WTC11 (cell line): Measurements from ENCODE around the gene HNRNPLL. TPM values are rescaled to one million over a fixed set of nuclear protein-coding genes. Genes with fewer than 3 reads are reported as not detected.

ENCODE experiments used
- ATAC-seq: fragments of 200-7000 bp; cut with Tn5 transposase; 2 replicates; pipeline ENCODE4 v1.10.0; 2021; ENCODE audit warnings: mild to moderate bottlenecking, moderate library complexity
- CTCF ChIA-PET: fragments of 300-600 bp; sonication (Branson Sonifier 250); formaldehyde crosslinking; loops from one replicate; lab custom pipeline; 2021; ENCODE audit warnings: antibody characterized with exemption; lab: Charles Lee
- POLR2A ChIA-PET: fragments of 350-600 bp; sonication (Branson Sonifier 250); formaldehyde crosslinking; loops from one replicate; lab custom pipeline; 2021; ENCODE audit warnings: antibody characterized with exemption; lab: Charles Lee
- DNase-seq: peaks from one replicate; pipeline ENCODE4 v3.0.0; 2021; ENCODE audit warnings: low spot score
- H3K27ac Mint-ChIP-seq: 2 replicates; pipeline ENCODE4 v1.8.0; 2021; ENCODE audit warnings: mixed read lengths
- H3K27me3 Mint-ChIP-seq: 2 replicates; pipeline ENCODE4 v1.8.0; 2021; ENCODE audit warnings: low read depth, mild to moderate bottlenecking, moderate library complexity, mixed read lengths
- H3K36me3 Mint-ChIP-seq: 2 replicates; pipeline ENCODE4 v1.8.0; 2021; ENCODE audit warnings: mixed read lengths
- H3K4me1 Mint-ChIP-seq: 2 replicates; pipeline ENCODE4 v1.8.0; 2022; ENCODE audit warnings: mixed read lengths
- H3K4me3 Mint-ChIP-seq: 2 replicates; pipeline ENCODE4 v1.8.0; 2021; ENCODE audit warnings: mild to moderate bottlenecking, moderate library complexity, mixed read lengths
- H3K9me3 Mint-ChIP-seq: 2 replicates; pipeline ENCODE4 v1.8.0; 2021; ENCODE audit warnings: mixed read lengths
- CREM ChIP-seq: sonication (generic); formaldehyde crosslinking; IDR thresholded peaks from 2 replicates; pipeline ENCODE4 v1.8.1; 2022; ENCODE audit warnings: mild to moderate bottlenecking, missing genetic modification reagents, moderate library complexity
- GABPB1 ChIP-seq: sonication (generic); formaldehyde crosslinking; IDR thresholded peaks from 2 replicates; pipeline ENCODE4 v1.8.1; 2023; ENCODE audit warnings: mild to moderate bottlenecking, missing genetic modification reagents
- NFATC4 ChIP-seq: fragments of 250-450 bp; sonication (Bioruptor Pico); IDR thresholded peaks from 2 replicates; pipeline ENCODE4 v1.9.0; 2021; ENCODE audit warnings: mild to moderate bottlenecking
- NFYB ChIP-seq: sonication (generic); formaldehyde crosslinking; conservative IDR thresholded peaks from 2 replicates; pipeline ENCODE4 v1.8.0; 2022; ENCODE audit warnings: low read depth, missing genetic modification reagents
- NR2C2 ChIP-seq: sonication (generic); formaldehyde crosslinking; IDR thresholded peaks from 2 replicates; pipeline ENCODE4 v1.8.0; 2022; ENCODE audit warnings: mild to moderate bottlenecking, missing genetic modification reagents
- OVOL2 ChIP-seq: fragments of 250-450 bp; sonication (Bioruptor Pico); IDR thresholded peaks from 2 replicates; pipeline ENCODE4 v1.9.0; 2021; ENCODE audit warnings: mild to moderate bottlenecking, borderline replicate concordance
- PRRX2 ChIP-seq: fragments of 250-450 bp; sonication (Bioruptor Pico); IDR thresholded peaks from 2 replicates; pipeline ENCODE4 v1.8.0; 2021; ENCODE audit warnings: mild to moderate bottlenecking
- RORB ChIP-seq: fragments of 250-450 bp; sonication (Bioruptor Pico); IDR thresholded peaks from 2 replicates; pipeline ENCODE4 v1.9.0; 2021; ENCODE audit warnings: mild to moderate bottlenecking
- SMAD4 ChIP-seq: sonication (generic); formaldehyde crosslinking; IDR thresholded peaks from 2 replicates; pipeline ENCODE4 v1.8.0; 2022; ENCODE audit warnings: mild to moderate bottlenecking, missing genetic modification reagents
- SP1 ChIP-seq: sonication (generic); formaldehyde crosslinking; conservative IDR thresholded peaks from 2 replicates; pipeline ENCODE4 v1.8.1; 2022; ENCODE audit warnings: missing genetic modification reagents
- ZBTB21 ChIP-seq: sonication (generic); formaldehyde crosslinking; IDR thresholded peaks from 2 replicates; pipeline ENCODE4 v1.8.1; 2023; ENCODE audit warnings: mild to moderate bottlenecking, missing genetic modification reagents, borderline replicate concordance
- ZNF416 ChIP-seq: fragments of 250-450 bp; sonication (Bioruptor Pico); IDR thresholded peaks from 2 replicates; pipeline ENCODE4 v1.9.0; 2021; ENCODE audit warnings: mild to moderate bottlenecking, inconsistent platforms
- total RNA-seq: library from RNA; stranded (reverse); gene quantifications from 3 replicates; pipeline ENCODE4 v1.2.3, GENCODE V29; 2021
- TF ChIP-seq, protein P1 (sequence below): sonication (generic); formaldehyde crosslinking; IDR thresholded peaks from 2 replicates; pipeline ENCODE4 v1.8.0; 2023; ENCODE audit warnings: missing genetic modification reagents, mild to moderate bottlenecking, borderline replicate concordance
- TF ChIP-seq, protein P2 (sequence below): sonication (generic); formaldehyde crosslinking; conservative IDR thresholded peaks from 2 replicates; pipeline ENCODE4 v1.8.1; 2023; ENCODE audit warnings: mild to moderate bottlenecking, low read depth, missing genetic modification reagents, moderate library complexity
- TF ChIP-seq, protein P3 (sequence below): fragments of 250-450 bp; sonication (Bioruptor Pico); IDR thresholded peaks from 2 replicates; pipeline ENCODE4 v1.9.0; 2021; ENCODE audit warnings: mild to moderate bottlenecking
- TF ChIP-seq, protein P4 (sequence below): sonication (generic); formaldehyde crosslinking; IDR thresholded peaks from 2 replicates; pipeline ENCODE4 v1.8.1; 2023; ENCODE audit warnings: mild to moderate bottlenecking, missing genetic modification reagents

Gene HNRNPLL
- total RNA-seq, 1 experiment from 2014 or later = 65.3 TPM

DNA sequence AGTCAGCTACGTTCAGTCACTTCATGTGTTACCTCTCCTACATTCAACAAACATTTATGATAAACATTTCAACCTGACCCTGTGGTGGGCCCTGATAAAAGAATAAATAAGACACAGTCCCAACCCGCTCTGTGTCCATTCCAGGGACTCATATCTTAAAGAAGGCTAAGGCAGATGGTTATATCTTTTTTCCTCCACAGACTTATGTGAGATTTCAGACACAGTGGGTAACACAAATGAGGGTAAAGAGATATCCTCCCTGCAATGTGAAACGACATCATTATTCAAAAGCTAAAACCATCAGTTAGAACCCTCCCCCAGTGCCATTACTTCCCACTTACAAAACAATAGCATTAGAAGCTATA, 11.1 kb upstream of the HNRNPLL start (continued):
- TF ChIP-seq, protein P1, sequence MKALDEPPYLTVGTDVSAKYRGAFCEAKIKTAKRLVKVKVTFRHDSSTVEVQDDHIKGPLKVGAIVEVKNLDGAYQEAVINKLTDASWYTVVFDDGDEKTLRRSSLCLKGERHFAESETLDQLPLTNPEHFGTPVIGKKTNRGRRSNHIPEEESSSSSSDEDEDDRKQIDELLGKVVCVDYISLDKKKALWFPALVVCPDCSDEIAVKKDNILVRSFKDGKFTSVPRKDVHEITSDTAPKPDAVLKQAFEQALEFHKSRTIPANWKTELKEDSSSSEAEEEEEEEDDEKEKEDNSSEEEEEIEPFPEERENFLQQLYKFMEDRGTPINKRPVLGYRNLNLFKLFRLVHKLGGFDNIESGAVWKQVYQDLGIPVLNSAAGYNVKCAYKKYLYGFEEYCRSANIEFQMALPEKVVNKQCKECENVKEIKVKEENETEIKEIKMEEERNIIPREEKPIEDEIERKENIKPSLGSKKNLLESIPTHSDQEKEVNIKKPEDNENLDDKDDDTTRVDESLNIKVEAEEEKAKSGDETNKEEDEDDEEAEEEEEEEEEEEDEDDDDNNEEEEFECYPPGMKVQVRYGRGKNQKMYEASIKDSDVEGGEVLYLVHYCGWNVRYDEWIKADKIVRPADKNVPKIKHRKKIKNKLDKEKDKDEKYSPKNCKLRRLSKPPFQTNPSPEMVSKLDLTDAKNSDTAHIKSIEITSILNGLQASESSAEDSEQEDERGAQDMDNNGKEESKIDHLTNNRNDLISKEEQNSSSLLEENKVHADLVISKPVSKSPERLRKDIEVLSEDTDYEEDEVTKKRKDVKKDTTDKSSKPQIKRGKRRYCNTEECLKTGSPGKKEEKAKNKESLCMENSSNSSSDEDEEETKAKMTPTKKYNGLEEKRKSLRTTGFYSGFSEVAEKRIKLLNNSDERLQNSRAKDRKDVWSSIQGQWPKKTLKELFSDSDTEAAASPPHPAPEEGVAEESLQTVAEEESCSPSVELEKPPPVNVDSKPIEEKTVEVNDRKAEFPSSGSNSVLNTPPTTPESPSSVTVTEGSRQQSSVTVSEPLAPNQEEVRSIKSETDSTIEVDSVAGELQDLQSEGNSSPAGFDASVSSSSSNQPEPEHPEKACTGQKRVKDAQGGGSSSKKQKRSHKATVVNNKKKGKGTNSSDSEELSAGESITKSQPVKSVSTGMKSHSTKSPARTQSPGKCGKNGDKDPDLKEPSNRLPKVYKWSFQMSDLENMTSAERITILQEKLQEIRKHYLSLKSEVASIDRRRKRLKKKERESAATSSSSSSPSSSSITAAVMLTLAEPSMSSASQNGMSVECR (CRISPR knock-in tag) = no peak
- TF ChIP-seq ZBTB21 (CRISPR knock-in tag) (no peak), PRRX2 (CRISPR knock-in tag) (no peak), RORB (CRISPR knock-in tag) (no peak)
- TF ChIP-seq, protein P2, sequence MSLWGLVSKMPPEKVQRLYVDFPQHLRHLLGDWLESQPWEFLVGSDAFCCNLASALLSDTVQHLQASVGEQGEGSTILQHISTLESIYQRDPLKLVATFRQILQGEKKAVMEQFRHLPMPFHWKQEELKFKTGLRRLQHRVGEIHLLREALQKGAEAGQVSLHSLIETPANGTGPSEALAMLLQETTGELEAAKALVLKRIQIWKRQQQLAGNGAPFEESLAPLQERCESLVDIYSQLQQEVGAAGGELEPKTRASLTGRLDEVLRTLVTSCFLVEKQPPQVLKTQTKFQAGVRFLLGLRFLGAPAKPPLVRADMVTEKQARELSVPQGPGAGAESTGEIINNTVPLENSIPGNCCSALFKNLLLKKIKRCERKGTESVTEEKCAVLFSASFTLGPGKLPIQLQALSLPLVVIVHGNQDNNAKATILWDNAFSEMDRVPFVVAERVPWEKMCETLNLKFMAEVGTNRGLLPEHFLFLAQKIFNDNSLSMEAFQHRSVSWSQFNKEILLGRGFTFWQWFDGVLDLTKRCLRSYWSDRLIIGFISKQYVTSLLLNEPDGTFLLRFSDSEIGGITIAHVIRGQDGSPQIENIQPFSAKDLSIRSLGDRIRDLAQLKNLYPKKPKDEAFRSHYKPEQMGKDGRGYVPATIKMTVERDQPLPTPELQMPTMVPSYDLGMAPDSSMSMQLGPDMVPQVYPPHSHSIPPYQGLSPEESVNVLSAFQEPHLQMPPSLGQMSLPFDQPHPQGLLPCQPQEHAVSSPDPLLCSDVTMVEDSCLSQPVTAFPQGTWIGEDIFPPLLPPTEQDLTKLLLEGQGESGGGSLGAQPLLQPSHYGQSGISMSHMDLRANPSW = no peak

DNA sequence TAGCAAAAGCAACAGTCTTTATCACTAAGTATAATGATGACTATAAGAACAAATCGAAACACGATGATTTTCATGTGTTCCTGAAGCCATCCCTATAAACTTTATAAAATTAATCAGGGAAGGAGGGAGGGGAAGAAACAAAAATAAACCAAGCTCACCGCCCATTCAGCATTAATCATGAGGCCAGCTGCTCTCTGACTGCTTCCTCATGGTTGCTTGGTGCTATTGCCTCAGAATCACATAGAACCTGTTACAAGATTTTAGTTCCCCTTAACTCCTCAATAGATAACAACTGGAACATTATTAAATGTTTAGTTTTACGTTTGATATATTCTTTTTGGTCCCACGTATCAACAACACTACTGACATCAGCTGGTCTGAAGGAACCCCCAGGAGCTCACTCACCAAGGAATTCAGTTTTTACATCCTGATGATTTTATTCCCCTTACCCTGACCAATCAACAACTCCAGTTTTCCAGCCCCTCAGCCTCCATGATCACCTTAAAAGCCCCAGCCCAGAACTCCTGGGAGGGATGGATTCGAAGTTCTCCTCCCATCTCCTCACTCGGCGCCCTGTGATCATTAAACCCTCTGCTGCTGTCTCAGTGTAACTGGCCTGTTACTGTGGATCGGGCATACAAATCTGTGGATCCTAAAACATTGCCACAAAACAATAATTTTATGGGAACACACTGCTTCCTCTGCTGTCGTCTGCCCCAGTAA, 10.6 kb upstream of the HNRNPLL start:
- ATAC-seq (peak; percentile 72), DNase-seq (no peak)
- Mint-ChIP-seq H3K4me1 (peaks cover 16% of the 10 kb centered on the region), H3K4me3 (no peak overlapping the region), H3K27ac (no peak overlapping the region), H3K9me3 (peaks cover 6% of the 10 kb centered on the region), H3K36me3 (no peaks in the 10 kb centered on the region), H3K27me3 (no peaks in the 10 kb centered on the region)
- TF ChIP-seq SMAD4 = no peak
- TF ChIP-seq ZNF416 = no peak
- no peak for TF ChIP-seq NFYB (CRISPR knock-in tag)
- TF ChIP-seq, protein P3, sequence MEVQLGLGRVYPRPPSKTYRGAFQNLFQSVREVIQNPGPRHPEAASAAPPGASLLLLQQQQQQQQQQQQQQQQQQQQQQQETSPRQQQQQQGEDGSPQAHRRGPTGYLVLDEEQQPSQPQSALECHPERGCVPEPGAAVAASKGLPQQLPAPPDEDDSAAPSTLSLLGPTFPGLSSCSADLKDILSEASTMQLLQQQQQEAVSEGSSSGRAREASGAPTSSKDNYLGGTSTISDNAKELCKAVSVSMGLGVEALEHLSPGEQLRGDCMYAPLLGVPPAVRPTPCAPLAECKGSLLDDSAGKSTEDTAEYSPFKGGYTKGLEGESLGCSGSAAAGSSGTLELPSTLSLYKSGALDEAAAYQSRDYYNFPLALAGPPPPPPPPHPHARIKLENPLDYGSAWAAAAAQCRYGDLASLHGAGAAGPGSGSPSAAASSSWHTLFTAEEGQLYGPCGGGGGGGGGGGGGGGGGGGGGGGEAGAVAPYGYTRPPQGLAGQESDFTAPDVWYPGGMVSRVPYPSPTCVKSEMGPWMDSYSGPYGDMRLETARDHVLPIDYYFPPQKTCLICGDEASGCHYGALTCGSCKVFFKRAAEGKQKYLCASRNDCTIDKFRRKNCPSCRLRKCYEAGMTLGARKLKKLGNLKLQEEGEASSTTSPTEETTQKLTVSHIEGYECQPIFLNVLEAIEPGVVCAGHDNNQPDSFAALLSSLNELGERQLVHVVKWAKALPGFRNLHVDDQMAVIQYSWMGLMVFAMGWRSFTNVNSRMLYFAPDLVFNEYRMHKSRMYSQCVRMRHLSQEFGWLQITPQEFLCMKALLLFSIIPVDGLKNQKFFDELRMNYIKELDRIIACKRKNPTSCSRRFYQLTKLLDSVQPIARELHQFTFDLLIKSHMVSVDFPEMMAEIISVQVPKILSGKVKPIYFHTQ (CRISPR knock-in tag) = no peak
- no peak for TF ChIP-seq NFATC4 (CRISPR knock-in tag)
- TF ChIP-seq OVOL2 (CRISPR knock-in tag) = no peak
- no peak for TF ChIP-seq NR2C2 (CRISPR knock-in tag)
- TF ChIP-seq, protein P4, sequence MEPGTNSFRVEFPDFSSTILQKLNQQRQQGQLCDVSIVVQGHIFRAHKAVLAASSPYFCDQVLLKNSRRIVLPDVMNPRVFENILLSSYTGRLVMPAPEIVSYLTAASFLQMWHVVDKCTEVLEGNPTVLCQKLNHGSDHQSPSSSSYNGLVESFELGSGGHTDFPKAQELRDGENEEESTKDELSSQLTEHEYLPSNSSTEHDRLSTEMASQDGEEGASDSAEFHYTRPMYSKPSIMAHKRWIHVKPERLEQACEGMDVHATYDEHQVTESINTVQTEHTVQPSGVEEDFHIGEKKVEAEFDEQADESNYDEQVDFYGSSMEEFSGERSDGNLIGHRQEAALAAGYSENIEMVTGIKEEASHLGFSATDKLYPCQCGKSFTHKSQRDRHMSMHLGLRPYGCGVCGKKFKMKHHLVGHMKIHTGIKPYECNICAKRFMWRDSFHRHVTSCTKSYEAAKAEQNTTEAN = no peak
- no peak for TF ChIP-seq GABPB1 (CRISPR knock-in tag)
- no peak for TF ChIP-seq SP1
- TF ChIP-seq, protein P2 = no peak
- no peak for TF ChIP-seq CREM (CRISPR knock-in tag)
- ChIA-PET POLR2A (no interaction called here), CTCF (interaction anchor here (0.6 to 2.6 kb wide), 4 partner anchors 10 to 32 kb away, joined by 3 to 17 read pairs (median 3); partner anchors contain the start of gene HNRNPLL)
